HG03442 (cell line): ENCODE results near the gene PMPCA.

Source experiments
- ATAC-seq: cut with Tn5 transposase; IDR thresholded peaks from one replicate; pipeline ENCODE4 v1.9.1; 2021; ENCODE audit warnings: mild to moderate bottlenecking, moderate library complexity; ENCODE audit not compliant: unreplicated experiment

Gene PMPCA

GRCh38 chr9:136372561-136373299 lies 37.7 kb upstream of the PMPCA start:
- ATAC-seq = no peak

GRCh38 chr9:136373300-136374182 lies 36.9 kb upstream of the PMPCA start, which contains the start of gene CARD9:
Gene CARD9, minus strand, starts transcription at chr9:136373669. Its CDS starts 1,591 bp downstream, at chr9:136372078.
- no peak for ATAC-seq

GRCh38 chr9:136374183-136374575 lies 36.3 kb upstream of the PMPCA start:
- ATAC-seq = no peak

GRCh38 chr9:136375096-136375495 lies 35.4 kb upstream of the PMPCA start:
- no peak for ATAC-seq

- ATAC-seq = no peak
Measured at GRCh38 chr9:136376457-136376856, 34.0 kb upstream of the PMPCA start.

- no peak for ATAC-seq
Measured at GRCh38 chr9:136377341-136378169, 32.9 kb upstream of the PMPCA start.

- ATAC-seq = no peak
Measured at GRCh38 chr9:136378170-136379002, 32.1 kb upstream of the PMPCA start.

- no peak for ATAC-seq
Measured at GRCh38 chr9:136379003-136379287, 31.5 kb upstream of the PMPCA start.

GRCh38 chr9:136379401-136379800 lies 31.1 kb upstream of the PMPCA start:
- no peak for ATAC-seq

- no peak for ATAC-seq
Measured at GRCh38 chr9:136379891-136380290, 30.6 kb upstream of the PMPCA start.

GRCh38 chr9:136380381-136380780 lies 30.1 kb upstream of the PMPCA start:
- ATAC-seq = no peak

- no peak for ATAC-seq
Measured at GRCh38 chr9:136381311-136381710, 29.1 kb upstream of the PMPCA start.

- no peak for ATAC-seq
Measured at GRCh38 chr9:136381966-136382513, 28.4 kb upstream of the PMPCA start.

- ATAC-seq = no peak
Measured at GRCh38 chr9:136383436-136383835, 27.0 kb upstream of the PMPCA start.

- ATAC-seq = no peak
Measured at GRCh38 chr9:136385015-136385414, 25.4 kb upstream of the PMPCA start.

GRCh38 chr9:136386018-136386417 lies 24.4 kb upstream of the PMPCA start:
- no peak for ATAC-seq

GRCh38 chr9:136387217-136387616 lies 23.2 kb upstream of the PMPCA start:
- ATAC-seq = no peak

GRCh38 chr9:136389396-136389795 lies 21.1 kb upstream of the PMPCA start:
- ATAC-seq = no peak

GRCh38 chr9:136391737-136392537 lies 18.5 kb upstream of the PMPCA start:
- no peak for ATAC-seq
